H1 (cell line): ENCODE measurements around the gene FADS2. TPM values are rescaled to one million over a fixed set of nuclear protein-coding genes. Genes with fewer than 3 reads are reported as not detected.

Source experiments
- CTCF ChIA-PET: fragments of 300-600 bp; sonication (Branson Sonifier 250); formaldehyde crosslinking; loops from one replicate; lab custom pipeline; 2021; ENCODE audit not compliant: partially characterized antibody; lab: Charles Lee
- POLR2A ChIA-PET: fragments of 300-600 bp; sonication (Branson Sonifier 250); formaldehyde crosslinking; loops from one replicate; lab custom pipeline; 2021; ENCODE audit warnings: inconsistent platforms; ENCODE audit not compliant: partially characterized antibody; lab: Charles Lee
- DNase-seq, 2 experiments: peaks; one replicate each; pipeline versions ENCODE4 v3.0.0 to v3.0.0-alpha.2; 2010 to 2022; ENCODE audit warnings: low spot score in 2 of 2, low read depth in 1 of 2, mixed read lengths in 1 of 2
- FAIRE-seq: peaks from 2 replicates; lab custom pipeline; 2011; peaks lifted over from hg19 to GRCh38; lab: Jason Lieb, UNC
- H2AFZ ChIP-seq: 2 replicates; pipeline ENCODE4 v1.8.1; 2012; ENCODE audit warnings: low read length, inconsistent platforms
- H2AK5ac ChIP-seq: 2 replicates; pipeline ENCODE4 v1.6.1; 2013; ENCODE audit warnings: low read depth, low read length
- H2BK120ac ChIP-seq: replicated peaks from 2 replicates; pipeline ENCODE3; 2013; ENCODE audit warnings: low read depth, low read length, inconsistent platforms
- H2BK12ac ChIP-seq: 2 replicates; pipeline ENCODE4 v1.6.1; 2013; ENCODE audit warnings: low read depth, low read length
- H2BK15ac ChIP-seq: 2 replicates; pipeline ENCODE4 v1.6.1; 2013; ENCODE audit warnings: low read length
- H2BK20ac ChIP-seq: 2 replicates; pipeline ENCODE4 v1.6.1; 2013; ENCODE audit warnings: low read length
- H2BK5ac ChIP-seq: 2 replicates; pipeline ENCODE4 v1.6.1; 2013; ENCODE audit warnings: low read depth, low read length
- H3K14ac ChIP-seq: 2 replicates; pipeline ENCODE4 v1.6.1; 2013; ENCODE audit warnings: inconsistent platforms; ENCODE audit not compliant: insufficient read length
- H3K18ac ChIP-seq: 2 replicates; pipeline ENCODE4 v1.6.1; 2013; ENCODE audit warnings: low read length; ENCODE audit errors: extremely low read depth
- H3K23ac ChIP-seq: 2 replicates; pipeline ENCODE4 v1.6.1; 2013; ENCODE audit warnings: inconsistent platforms; ENCODE audit not compliant: insufficient read length
- H3K23me2 ChIP-seq: 2 replicates; pipeline ENCODE4 v1.6.1; 2013; ENCODE audit warnings: low read depth, low read length
- H3K27ac ChIP-seq: 2 replicates; pipeline ENCODE4 v1.6.1; 2011; ENCODE audit warnings: low read depth, low read length, inconsistent platforms
- H3K27me3 ChIP-seq, 4 experiments: replicated peaks in 1 of 4; 1 replicate in 1 of 4; 2 replicates in 3 of 4; pipeline versions ENCODE4 v1.6.1 to v1.8.1; 2011 to 2013; ENCODE audit warnings: low read length in 3 of 4, mild to moderate bottlenecking in 3 of 4, inconsistent platforms in 2 of 4, mixed read lengths in 2 of 4, moderate library complexity in 1 of 4; ENCODE audit not compliant: control insufficient read depth in 3 of 4, insufficient read depth in 3 of 4; ENCODE audit errors: extremely low read depth in 1 of 4
- H3K36me3 ChIP-seq, 4 experiments: 2 replicates each; pipeline versions ENCODE4 v1.6.1 to v1.8.1; 2011 to 2013; ENCODE audit warnings: mild to moderate bottlenecking in 4 of 4, low read length in 3 of 4, moderate library complexity in 2 of 4, control low read depth in 1 of 4, inconsistent platforms in 1 of 4; ENCODE audit not compliant: insufficient read depth in 4 of 4, control insufficient read depth in 2 of 4
- H3K4ac ChIP-seq: replicated peaks from 2 replicates; pipeline ENCODE3; 2013; ENCODE audit warnings: low read length, low read depth, mixed read lengths, inconsistent platforms; ENCODE audit not compliant: insufficient read length
- H3K4me1 ChIP-seq, 4 experiments: replicated peaks in 1 of 4; 1 replicate in 1 of 4; 2 replicates in 3 of 4; pipeline versions ENCODE4 v1.6.1 to v1.8.1; 2011 to 2013; ENCODE audit warnings: low read length in 3 of 4, inconsistent platforms in 2 of 4, mixed read lengths in 1 of 4; ENCODE audit not compliant: insufficient read depth in 4 of 4, control insufficient read depth in 3 of 4
- H3K4me2 ChIP-seq, 2 experiments: 2 replicates each; pipeline versions ENCODE4 v1.6.1 to v1.8.1; 2011 to 2013; ENCODE audit warnings: low read depth in 2 of 2, low read length in 2 of 2, control low read depth in 1 of 2, inconsistent platforms in 1 of 2, mild to moderate bottlenecking in 1 of 2; ENCODE audit not compliant: insufficient read depth in 1 of 2
- H3K4me3 ChIP-seq, 4 experiments: fragments of 200-600, 300-600 bp in 1 of 4; sonication (generic), shearing (Covaris generic), sonication (Bioruptor Twin) in 1 of 4; 2 replicates each; pipeline versions ENCODE4 v1.5.1 to v1.8.1; 2011 to 2016; ENCODE audit warnings: low read length in 4 of 4, low read depth in 3 of 4, control low read depth in 2 of 4, inconsistent platforms in 2 of 4, mild to moderate bottlenecking in 2 of 4, mixed read lengths in 1 of 4, moderate library complexity in 1 of 4; ENCODE audit not compliant: insufficient read depth in 2 of 4; ENCODE audit errors: extremely low read depth in 1 of 4
- H3K56ac ChIP-seq: replicated peaks from 2 replicates; pipeline ENCODE3; 2013; ENCODE audit warnings: low read depth, mild to moderate bottlenecking, mixed read lengths, low read length, inconsistent platforms; ENCODE audit not compliant: insufficient read length
- H3K79me1 ChIP-seq: 2 replicates; pipeline ENCODE4 v1.6.1; 2013; ENCODE audit warnings: low read depth, low read length, control low read depth
- H3K79me2 ChIP-seq, 2 experiments: 2 replicates each; pipeline versions ENCODE4 v1.6.1 to v1.8.1; 2012 to 2013; ENCODE audit warnings: low read length in 2 of 2, mild to moderate bottlenecking in 2 of 2, inconsistent platforms in 1 of 2; ENCODE audit not compliant: insufficient read depth in 2 of 2, control insufficient read depth in 1 of 2
- H3K9ac ChIP-seq, 4 experiments: replicated peaks in 1 of 4; 1 replicate in 1 of 4; 2 replicates in 3 of 4; pipeline versions ENCODE4 v1.6.1 to v1.8.1; 2011 to 2013; ENCODE audit warnings: low read depth in 3 of 4, low read length in 3 of 4, control low read depth in 2 of 4, mild to moderate bottlenecking in 2 of 4, moderate library complexity in 2 of 4, inconsistent platforms in 1 of 4; ENCODE audit errors: extremely low read depth in 1 of 4
- H3K9me3 ChIP-seq, 2 experiments: 2 replicates each; pipeline versions ENCODE4 v1.6.1 to v1.8.1; 2012 to 2013; ENCODE audit warnings: mild to moderate bottlenecking in 2 of 2, moderate library complexity in 2 of 2, control low read depth in 1 of 2, inconsistent platforms in 1 of 2, low read depth in 1 of 2, low read length in 1 of 2, mixed read lengths in 1 of 2; ENCODE audit not compliant: insufficient read depth in 2 of 2
- H4K20me1 ChIP-seq, 2 experiments: replicated peaks in 1 of 2; 2 replicates each; pipeline versions ENCODE3 to v1.8.1; 2011 to 2013; ENCODE audit warnings: inconsistent platforms in 2 of 2, low read length in 2 of 2, mild to moderate bottlenecking in 1 of 2; ENCODE audit not compliant: insufficient read depth in 2 of 2, control insufficient read depth in 1 of 2
- H4K5ac ChIP-seq: 2 replicates; pipeline ENCODE4 v1.6.1; 2013; ENCODE audit warnings: low read length, low read depth, mixed read lengths, inconsistent platforms; ENCODE audit not compliant: insufficient read length
- H4K8ac ChIP-seq: 2 replicates; pipeline ENCODE4 v1.8.0; 2013; ENCODE audit warnings: mild to moderate bottlenecking, moderate library complexity, low read length, inconsistent platforms; ENCODE audit not compliant: insufficient read depth; ENCODE audit errors: extremely low read depth
- H4K91ac ChIP-seq: replicated peaks from 2 replicates; pipeline ENCODE3; 2013; ENCODE audit warnings: low read length, mixed read lengths, inconsistent platforms; ENCODE audit not compliant: insufficient read length
- SP2 ChIP-seq: IDR thresholded peaks from 2 replicates; pipeline ENCODE4 v1.6.1; 2012; ENCODE audit warnings: mild to moderate bottlenecking, low read length, inconsistent platforms
- WGBS, 2 experiments: shearing (Covaris generic) in 1 of 2; methylation state at CpG; one replicate each; pipeline versions ENCODE4 v1.1.6 to v1.1.7; 2013 to 2015; ENCODE audit warnings: low lambda C conversion rate in 2 of 2, mixed read lengths in 2 of 2, inconsistent platforms in 1 of 2, low coverage in 1 of 2, missing lambda C conversion rate in 1 of 2; ENCODE audit not compliant: insufficient replicate concordance in 2 of 2, insufficient coverage in 1 of 2, insufficient read length in 1 of 2; ENCODE audit errors: extremely low coverage in 1 of 2, missing lambda C conversion rate in 1 of 2; 5-methylcytosine and 5-hydroxymethylcytosine counted together
- polyA plus RNA-seq, 7 experiments: library from polyadenylated mRNA; depleted of rRNA in 3 of 7; stranded (reverse) in 5 of 7; unstranded in 2 of 7; fragments of >200 nt in 5 of 7; fragments of 200-250 nt in 2 of 7; gene quantifications; 1 replicate in 5 of 7; 2 replicates in 1 of 7; 4 replicates in 1 of 7; pipeline versions ENCODE4 v1.2.1 to v1.2.3, GENCODE V29; 2011 to 2013; ENCODE audit warnings: missing spikeins in 2 of 7, mixed read lengths in 2 of 7
- total RNA-seq: library from RNA; stranded (reverse); fragmentation: NEBNext Ultra II Directional; extraction: Animal tissue kit (Norgen Biotek cat#: 25700); gene quantifications from 2 replicates; pipeline ENCODE4 v1.2.1, GENCODE V29; 2021

FADS2 gene
- total and polyA plus RNA-seq, 2 of the 8 experiments (the other 6 are each of a cell fraction or from before 2014, with no cell fraction given) = 499 to 701 TPM

DNA sequence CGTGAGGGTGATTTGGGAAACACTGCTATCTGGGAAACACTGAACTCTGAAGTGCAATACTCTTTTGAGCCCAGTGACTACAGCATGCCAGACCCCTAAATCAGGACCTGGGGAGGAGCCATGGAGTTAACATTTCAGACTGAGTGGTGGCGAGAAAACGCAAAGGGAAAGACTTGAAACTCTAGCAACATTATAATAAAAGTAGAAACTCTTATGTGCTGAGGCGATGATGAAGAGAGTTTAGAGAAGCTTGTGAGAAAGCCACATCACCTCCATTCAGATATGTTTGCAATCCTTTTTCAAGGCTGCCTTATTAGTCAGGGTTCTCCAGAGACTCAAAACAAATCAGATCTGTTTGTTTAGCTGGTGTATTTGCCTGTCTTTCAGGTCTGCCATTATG lies 33.5 kb upstream of the FADS2 start:
- FAIRE-seq = no peak
- H2AK5ac ChIP-seq = no peak overlapping the region
- no peak overlapping the region for H2BK15ac ChIP-seq
- WGBS, 2 experiments = 90% methylated on average over 4 of the region's 4 CpGs; no CpG with 5 or more reads in 1 of the 2 experiments
- H2BK120ac ChIP-seq = no peak overlapping the region
- H3K4ac ChIP-seq = no peak overlapping the region
- H3K23ac ChIP-seq = no peak overlapping the region
- peaks cover 2% of the 10 kb centered on the region; the same call in 1 of the 2 replicates for H3K23me2 ChIP-seq
- no peak overlapping the region for H3K4me3 ChIP-seq
- no peak overlapping the region for H3K14ac ChIP-seq
- H3K9ac ChIP-seq = no peak overlapping the region
- POLR2A ChIA-PET = interaction anchor here (0.7 to 20.9 kb wide), 6 partner anchors 10 to 199 kb away, joined by 3 to 354 read pairs (median 4); partner anchors contain the start of gene FADS1
- peaks cover 8 to 30% (median 26%) of the 10 kb centered on the region in 4 experiments; a peak in 7 of 8 replicates for H3K36me3 ChIP-seq
- no peak overlapping the region for H3K27ac ChIP-seq
- no peaks in the 10 kb centered on the region for H3K27me3 ChIP-seq
- no peak overlapping the region for H4K8ac ChIP-seq
- no peaks in the 10 kb centered on the region for H3K9me3 ChIP-seq
- CTCF ChIA-PET = interaction anchor here (4.1 to 10.1 kb wide), 3 partner anchors 12 to 46 kb away, joined by 24 to 118 read pairs (median 45); partner anchors contain the start of gene FADS1
- no peak overlapping the region for H2BK5ac ChIP-seq
- no peak overlapping the region for H4K5ac ChIP-seq
- no peak overlapping the region for H3K56ac ChIP-seq
- H3K79me2 ChIP-seq = peaks cover 8 to 58% of the 10 kb centered on the region in 2 experiments
- H2AFZ ChIP-seq = no peak overlapping the region
- no peaks in the 10 kb centered on the region; the same call in 1 of the 2 replicates for H3K79me1 ChIP-seq
- H2BK12ac ChIP-seq = no peak overlapping the region
- no peak overlapping the region for H2BK20ac ChIP-seq
- H4K91ac ChIP-seq = no peak overlapping the region
- no peak for DNase-seq
- H4K20me1 ChIP-seq = peaks cover 4 to 6% of the 10 kb centered on the region in 2 experiments
- no peak overlapping the region for H3K18ac ChIP-seq
- no peak overlapping the region; a peak in 1 of 4 replicates for H3K4me2 ChIP-seq
- H3K4me1 ChIP-seq = 0 out of 7 replicates have a peak, but pooled peaks cover 0 to 2% (median 0%) of the 10 kb centered on the region in 4 experiments
- TF ChIP-seq SP2 = no peak
